Stimulated activated CD8-positive, alpha-beta memory T cell treated with anti-CD3 and anti-CD28 coated beads, Interleukin-4, amount 100 ng/mL, for 1 hour (primary cell): ENCODE results near the gene KRTAP5-3.

Experiments used
- DNase-seq, 2 donors: peaks; one replicate each; pipeline ENCODE4 v3.0.0-alpha.2; 2020; ENCODE audit warnings: low read depth in 2 of 2, low spot score in 1 of 2

The KRTAP5-3 gene

GRCh38 chr11:1566381-1567051, 41.7 kb downstream of the KRTAP5-3 start:
- no peak for DNase-seq

GRCh38 chr11:1565904-1566247, 42.4 kb downstream of the KRTAP5-3 start:
- DNase-seq: no peak

DNA sequence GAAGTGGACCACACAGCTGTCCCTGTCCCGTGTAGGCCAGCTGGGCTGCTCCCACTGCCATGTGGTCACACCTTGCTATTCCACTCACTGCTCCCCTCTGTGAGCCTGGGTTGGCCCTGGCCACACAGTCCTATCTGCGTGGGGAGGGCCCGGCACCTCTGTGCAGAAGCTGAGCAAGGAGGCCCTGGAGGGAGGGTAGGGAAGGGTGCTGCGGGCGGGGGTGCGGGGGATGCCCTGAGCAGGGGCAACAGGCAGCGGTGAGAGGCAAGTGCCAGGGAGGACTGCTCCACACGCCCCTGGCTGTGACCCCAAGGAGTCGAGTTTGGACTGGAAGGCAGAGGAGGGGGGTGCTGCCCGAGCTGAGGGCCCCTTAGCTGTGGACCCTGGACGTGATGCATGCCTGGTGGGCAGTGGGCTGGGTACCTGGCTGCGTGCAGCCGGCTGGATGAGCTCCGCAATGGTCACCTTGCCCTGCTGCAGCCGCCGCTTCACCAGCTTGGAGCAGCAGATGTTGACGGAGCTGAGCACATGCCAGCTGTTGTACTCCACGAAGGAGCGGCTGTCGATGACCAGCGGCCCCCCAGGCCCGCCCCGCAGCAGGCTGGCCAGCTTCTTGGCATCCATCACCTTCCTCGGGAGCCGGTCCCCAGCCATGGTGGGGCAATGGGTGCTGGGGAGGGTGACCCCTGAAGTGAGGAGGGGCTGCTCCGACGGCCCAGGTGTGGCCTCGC, 42.9 kb downstream of the KRTAP5-3 start:
- DNase-seq: no peak

GRCh38 chr11:1564535-1565172, 43.6 kb downstream of the KRTAP5-3 start:
- DNase-seq: no peak

DNA sequence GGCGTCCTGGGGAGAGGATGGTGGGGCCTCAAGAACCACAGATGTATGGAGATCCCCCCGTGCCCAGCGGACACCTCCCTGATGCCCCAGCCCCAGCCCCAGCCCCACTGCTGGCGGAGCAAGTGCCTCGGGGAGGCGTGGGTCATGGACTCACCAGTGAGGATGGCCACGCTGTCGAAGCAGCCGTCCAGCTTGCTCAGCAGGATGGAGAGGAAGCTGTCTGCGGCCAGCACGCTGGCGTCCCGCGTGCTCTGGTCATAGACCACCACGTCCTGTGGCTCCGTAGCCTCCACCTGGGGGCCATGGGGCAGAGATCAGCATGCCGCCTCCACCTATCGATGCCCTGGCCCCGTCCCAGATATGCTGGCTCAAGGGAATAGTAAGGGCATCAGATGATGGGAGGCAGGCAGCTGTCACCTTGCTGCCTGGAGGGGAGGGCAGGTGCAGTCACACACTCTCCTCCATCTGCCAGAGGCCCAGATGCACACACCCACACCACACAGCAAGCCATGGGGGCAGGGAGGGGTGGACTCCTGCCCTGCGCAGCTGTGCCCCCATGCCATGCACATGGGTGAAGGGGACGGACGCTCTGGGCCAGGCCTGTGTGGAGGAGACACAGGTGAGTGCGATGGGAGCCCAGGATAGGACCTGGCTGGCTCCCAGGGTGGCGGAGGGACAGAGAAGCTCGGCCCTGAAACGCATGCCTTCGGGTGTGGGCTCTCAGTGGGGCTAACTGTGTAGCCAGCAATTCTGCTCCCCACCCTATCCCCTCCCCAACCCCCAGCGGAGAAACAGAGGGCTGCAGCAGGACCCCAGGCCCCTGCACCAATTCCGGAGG, 44.3 kb downstream of the KRTAP5-3 start:
- no peak for DNase-seq

- no peak for DNase-seq
Measured at GRCh38 chr11:1563149-1563638, 45.1 kb downstream of the KRTAP5-3 start.

DNA sequence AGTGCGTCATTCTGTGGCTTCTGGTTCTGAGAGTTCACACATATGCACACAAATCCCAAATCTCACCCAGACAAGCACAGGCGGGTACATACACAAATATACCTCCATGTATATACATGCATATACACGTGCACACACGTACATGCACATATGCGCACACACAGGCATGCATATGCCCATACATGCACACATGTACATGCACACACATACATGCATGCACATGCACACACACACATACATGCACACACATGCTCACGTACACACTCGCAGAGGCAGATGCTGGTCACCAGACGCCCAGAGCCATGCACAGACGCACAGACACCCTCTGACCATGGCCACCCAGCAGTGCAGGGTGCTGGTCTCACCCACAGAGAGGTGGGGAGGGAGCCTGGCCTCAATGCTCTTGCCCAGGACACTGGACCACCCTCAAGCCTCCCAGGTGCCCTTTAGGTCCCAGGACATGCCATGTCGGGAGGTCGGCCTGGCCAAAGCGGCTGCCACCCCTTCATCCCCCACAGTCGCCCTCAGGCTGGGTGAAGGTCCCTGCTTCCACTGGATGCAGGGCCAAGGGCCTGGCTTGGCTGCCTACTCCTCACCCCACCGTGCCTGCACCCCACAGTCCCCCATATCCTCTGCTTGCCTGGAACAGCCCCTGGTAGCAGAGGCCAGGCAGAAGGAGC, 45.7 kb downstream of the KRTAP5-3 start:
- DNase-seq: no peak

DNA sequence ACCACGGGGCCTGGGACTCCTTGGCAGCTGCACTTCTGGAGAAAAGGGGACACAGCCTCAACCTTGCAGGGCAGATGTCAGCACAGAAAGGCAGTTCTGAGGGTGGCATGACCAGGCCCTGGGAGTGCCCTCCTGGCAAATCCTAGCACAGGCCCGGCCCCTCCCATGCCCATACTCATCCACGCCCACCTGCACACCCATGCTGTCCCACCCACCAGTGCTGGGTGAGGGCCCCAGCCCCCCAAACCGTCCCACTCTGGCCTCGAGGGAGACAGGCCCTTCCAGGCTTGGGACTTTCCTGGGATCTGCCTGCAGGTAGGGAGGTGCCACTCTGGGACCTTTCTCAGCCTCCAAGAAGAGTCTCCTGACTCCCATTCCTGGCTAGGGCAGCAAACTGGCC, 46.3 kb downstream of the KRTAP5-3 start:
- no peak for DNase-seq

- no peak for DNase-seq
Measured at GRCh38 chr11:1561266-1561665, 47.0 kb downstream of the KRTAP5-3 start.

DNA sequence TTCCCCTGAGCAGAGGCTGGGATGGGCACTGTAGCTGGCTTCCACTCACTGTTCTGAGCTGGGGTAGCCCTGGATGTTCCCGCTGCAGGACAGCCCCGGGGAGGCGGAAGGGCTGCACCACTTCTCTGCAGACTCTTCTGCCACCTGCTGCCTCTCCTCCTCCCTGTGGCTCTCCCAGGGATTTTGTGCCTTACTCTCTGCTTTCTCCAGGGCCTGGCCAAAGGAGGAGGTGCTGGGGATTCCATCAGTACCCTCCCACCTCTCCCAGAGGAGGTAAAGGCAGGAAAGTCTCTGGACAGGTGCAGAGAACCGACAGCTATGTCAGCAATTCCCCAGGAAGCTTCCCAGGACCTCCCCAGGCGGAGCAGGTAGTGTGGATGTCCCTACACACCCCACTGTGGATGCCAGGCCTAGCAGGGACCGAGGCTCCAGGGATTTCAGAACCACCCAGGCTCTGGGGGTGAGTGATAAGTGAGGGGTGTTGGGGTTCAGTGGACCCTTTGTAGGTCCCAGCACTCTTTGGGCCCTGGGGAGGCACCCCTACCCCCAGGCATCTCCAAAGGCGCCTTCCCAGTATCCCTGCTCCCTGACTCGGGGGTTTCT, 47.5 kb downstream of the KRTAP5-3 start:
- no peak for DNase-seq

GRCh38 chr11:1560002-1560648, 48.1 kb downstream of the KRTAP5-3 start:
- DNase-seq: no peak

- no peak for DNase-seq
Measured at GRCh38 chr11:1559111-1559951, 48.9 kb downstream of the KRTAP5-3 start.

GRCh38 chr11:1558775-1559110, 49.5 kb downstream of the KRTAP5-3 start:
- DNase-seq: no peak

GRCh38 chr11:1557904-1558774, 50.1 kb downstream of the KRTAP5-3 start:
- no peak for DNase-seq
